HUES6 (cell line): Measurements from ENCODE around the gene STAT4.

Experiments used
- H3K27ac ChIP-seq: 2 replicates; pipeline ENCODE4 v1.7.0; 2013; ENCODE audit warnings: low read depth, mild to moderate bottlenecking, low read length, inconsistent platforms
- H3K27me3 ChIP-seq: 2 replicates; pipeline ENCODE4 v1.6.1; 2013; ENCODE audit warnings: low read length; ENCODE audit not compliant: control insufficient read depth, insufficient read depth
- H3K36me3 ChIP-seq: 2 replicates; pipeline ENCODE4 v1.6.1; 2013; ENCODE audit warnings: low read length; ENCODE audit not compliant: control insufficient read depth, insufficient read depth
- H3K4me1 ChIP-seq: 2 replicates; pipeline ENCODE4 v1.6.1; 2013; ENCODE audit warnings: low read length; ENCODE audit not compliant: control insufficient read depth, insufficient read depth
- H3K4me3 ChIP-seq: 2 replicates; pipeline ENCODE4 v1.5.1; 2013; ENCODE audit warnings: low read depth, low read length
- H3K9ac ChIP-seq: one replicate; pipeline ENCODE4 v1.6.1; 2013; ENCODE audit warnings: mild to moderate bottlenecking, low read length
- H3K9me3 ChIP-seq: 2 replicates; pipeline ENCODE4 v1.6.1; 2013; ENCODE audit warnings: low read depth, low read length; ENCODE audit not compliant: control insufficient read depth, insufficient read depth

Gene STAT4

DNA sequence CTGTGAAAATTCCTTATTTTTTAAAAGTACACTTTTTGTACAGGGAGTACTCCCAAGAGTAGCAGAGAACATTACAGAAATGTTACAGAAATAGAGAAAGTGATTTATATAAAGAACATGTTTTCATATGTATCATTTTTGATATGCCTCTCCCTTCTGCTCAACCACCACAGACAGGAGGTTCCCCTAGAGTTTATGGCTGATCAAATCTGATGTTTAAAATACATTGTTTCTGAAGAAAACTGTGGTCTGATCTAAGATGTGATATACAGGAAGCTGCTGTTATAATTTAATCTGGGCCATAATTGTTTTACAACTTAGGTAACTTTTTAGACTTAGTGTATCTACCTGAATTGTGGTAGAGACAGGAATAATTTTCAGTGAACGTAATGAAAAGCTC, 37.0 kb downstream of the STAT4 start:
- no peak overlapping the region for H3K4me3 ChIP-seq
- H3K4me1 ChIP-seq = no peaks in the 10 kb centered on the region
- no peaks in the 10 kb centered on the region for H3K27me3 ChIP-seq
- no peak overlapping the region for H3K27ac ChIP-seq
- H3K9ac ChIP-seq = no peak overlapping the region
- no peaks in the 10 kb centered on the region for H3K36me3 ChIP-seq
- H3K9me3 ChIP-seq = no peaks in the 10 kb centered on the region

DNA sequence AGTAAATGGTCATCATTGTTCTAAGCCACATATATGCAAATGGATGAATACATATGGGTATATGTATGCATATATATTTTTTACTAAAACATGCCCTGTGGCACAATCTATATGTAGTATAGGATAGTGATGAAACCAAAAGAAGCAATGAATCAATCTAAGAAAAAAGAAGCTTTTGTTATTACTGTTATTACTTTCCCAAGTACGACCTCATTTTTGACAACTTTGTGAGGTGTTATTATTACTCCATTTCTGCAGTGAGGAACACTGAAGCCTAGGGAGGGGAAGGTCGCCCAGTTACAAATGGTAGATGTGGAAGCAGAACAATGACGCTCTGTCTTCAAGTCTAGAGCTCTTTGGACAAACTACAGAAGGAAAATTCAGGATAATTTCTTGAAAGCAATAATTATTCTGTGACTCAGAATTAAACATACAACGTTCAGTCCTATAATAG, 38.3 kb downstream of the STAT4 start:
- H3K9ac ChIP-seq = no peak overlapping the region
- no peaks in the 10 kb centered on the region for H3K4me1 ChIP-seq
- H3K36me3 ChIP-seq = no peaks in the 10 kb centered on the region
- H3K27ac ChIP-seq = no peak overlapping the region
- no peaks in the 10 kb centered on the region for H3K9me3 ChIP-seq
- no peaks in the 10 kb centered on the region for H3K27me3 ChIP-seq
- no peak overlapping the region for H3K4me3 ChIP-seq

DNA sequence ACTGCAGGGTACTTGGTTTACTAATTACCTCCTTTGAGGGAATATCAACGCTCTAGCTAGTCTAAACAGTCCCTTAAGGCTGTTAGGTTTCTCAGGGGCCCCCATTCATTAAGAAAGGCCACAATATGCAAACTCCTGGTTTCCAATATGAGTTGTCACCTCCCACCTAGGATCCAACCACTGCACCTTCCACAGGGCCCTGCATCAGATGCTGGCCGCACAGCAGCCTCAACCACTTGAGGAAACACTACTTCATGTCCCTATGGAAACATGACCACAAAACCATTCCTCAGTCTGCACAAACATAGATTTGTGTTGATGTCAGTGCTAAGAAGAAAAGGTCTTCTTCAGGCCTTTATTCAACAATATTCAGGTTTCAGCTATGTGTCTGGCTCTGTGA, 40.9 kb downstream of the STAT4 start:
- Histone ChIP-seq H3K9ac (no peak overlapping the region), H3K27me3 (no peaks in the 10 kb centered on the region), H3K9me3 (no peaks in the 10 kb centered on the region), H3K27ac (no peak overlapping the region), H3K4me3 (no peak overlapping the region), H3K36me3 (no peaks in the 10 kb centered on the region), H3K4me1 (no peaks in the 10 kb centered on the region)

DNA sequence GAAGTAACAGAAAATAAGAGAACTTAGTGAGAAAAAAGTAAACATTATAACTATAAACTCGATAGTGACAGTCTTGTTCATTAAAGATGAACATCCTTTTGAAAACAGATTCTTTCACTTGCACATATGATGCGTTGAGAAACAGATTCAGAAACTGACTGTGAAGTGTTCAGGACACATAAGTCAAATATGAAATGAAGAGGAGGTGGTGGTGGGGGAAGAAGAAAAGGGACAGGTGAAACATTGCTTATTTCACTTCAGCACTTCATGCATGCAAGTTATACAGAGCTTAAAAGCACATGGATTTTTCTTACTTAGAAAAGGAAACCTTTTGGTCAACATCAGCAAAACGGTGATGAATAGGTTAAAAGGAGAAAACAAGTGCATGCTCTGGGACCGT, 42.5 kb downstream of the STAT4 start:
- Histone ChIP-seq H3K27me3 (no peaks in the 10 kb centered on the region), H3K4me3 (no peak overlapping the region), H3K9ac (no peak overlapping the region), H3K27ac (no peak overlapping the region), H3K9me3 (no peaks in the 10 kb centered on the region), H3K4me1 (no peaks in the 10 kb centered on the region), H3K36me3 (no peaks in the 10 kb centered on the region)

DNA sequence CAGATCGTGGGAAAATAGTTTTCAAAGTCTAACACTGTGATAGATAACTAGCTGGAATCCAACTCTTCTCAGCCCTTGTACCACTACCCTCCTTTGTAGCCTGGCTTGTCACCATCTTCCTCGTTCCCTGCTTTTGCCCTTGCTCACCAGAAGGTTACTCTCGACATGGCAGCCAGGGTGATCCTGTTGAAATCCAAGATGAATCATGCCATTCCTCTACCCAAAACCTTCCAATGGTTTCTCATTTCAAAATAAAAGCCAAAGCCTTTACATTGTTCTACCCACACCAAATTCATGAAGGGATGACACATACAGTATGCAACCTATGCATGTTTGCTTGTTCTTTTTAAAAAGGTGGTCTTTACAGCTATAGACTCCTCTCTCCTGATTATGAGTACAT, 45.7 kb downstream of the STAT4 start:
- Histone ChIP-seq H3K9ac (no peak overlapping the region), H3K4me3 (no peak overlapping the region), H3K4me1 (no peaks in the 10 kb centered on the region), H3K9me3 (no peaks in the 10 kb centered on the region), H3K27ac (no peak overlapping the region), H3K36me3 (no peaks in the 10 kb centered on the region), H3K27me3 (no peaks in the 10 kb centered on the region)

DNA sequence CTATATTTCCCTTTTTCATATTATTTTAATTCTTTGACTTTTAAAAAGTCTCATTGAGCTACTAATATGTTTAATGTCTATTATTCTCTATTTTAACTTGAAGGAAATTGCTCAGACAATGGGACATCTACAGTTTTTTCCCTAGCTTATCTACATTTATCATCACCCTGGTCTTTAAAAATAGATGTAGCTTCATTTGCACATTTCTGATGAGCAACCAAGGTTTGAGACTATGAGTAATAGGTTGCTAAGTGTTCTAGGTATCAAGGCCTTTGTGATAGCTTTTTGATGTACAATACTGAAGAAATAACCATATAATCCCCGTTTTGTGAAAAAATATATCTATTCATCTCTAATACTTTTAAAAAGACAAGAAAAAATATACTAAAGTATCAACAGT, 47.0 kb downstream of the STAT4 start:
- no peak overlapping the region for H3K9ac ChIP-seq
- H3K27ac ChIP-seq = no peak overlapping the region
- no peaks in the 10 kb centered on the region for H3K9me3 ChIP-seq
- H3K27me3 ChIP-seq = no peaks in the 10 kb centered on the region
- H3K4me3 ChIP-seq = no peak overlapping the region
- H3K4me1 ChIP-seq = no peaks in the 10 kb centered on the region
- no peaks in the 10 kb centered on the region for H3K36me3 ChIP-seq

DNA sequence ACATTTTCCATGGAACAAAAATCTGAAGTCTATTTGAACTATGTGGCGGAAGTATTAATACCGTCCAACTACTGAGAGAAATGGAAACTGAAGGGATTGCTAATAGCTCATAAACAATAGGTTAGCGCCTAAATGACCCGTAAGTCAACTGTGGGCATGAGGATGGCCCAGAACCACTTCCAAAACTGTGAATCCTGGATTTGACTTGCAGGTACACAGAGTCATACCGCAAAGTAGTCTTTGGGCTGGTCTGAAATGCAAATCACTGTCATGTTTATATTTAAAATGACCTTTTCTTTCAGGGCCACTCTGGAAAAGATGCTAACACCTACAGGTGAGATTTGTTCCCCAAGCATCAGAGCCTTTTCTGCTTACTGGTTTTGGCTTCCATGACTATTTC, 50.6 kb downstream of the STAT4 start:
- H3K4me1 ChIP-seq = no peaks in the 10 kb centered on the region
- H3K27ac ChIP-seq = no peak overlapping the region
- no peaks in the 10 kb centered on the region for H3K9me3 ChIP-seq
- H3K9ac ChIP-seq = no peak overlapping the region
- H3K4me3 ChIP-seq = no peak overlapping the region
- no peaks in the 10 kb centered on the region for H3K36me3 ChIP-seq
- H3K27me3 ChIP-seq = no peaks in the 10 kb centered on the region

DNA sequence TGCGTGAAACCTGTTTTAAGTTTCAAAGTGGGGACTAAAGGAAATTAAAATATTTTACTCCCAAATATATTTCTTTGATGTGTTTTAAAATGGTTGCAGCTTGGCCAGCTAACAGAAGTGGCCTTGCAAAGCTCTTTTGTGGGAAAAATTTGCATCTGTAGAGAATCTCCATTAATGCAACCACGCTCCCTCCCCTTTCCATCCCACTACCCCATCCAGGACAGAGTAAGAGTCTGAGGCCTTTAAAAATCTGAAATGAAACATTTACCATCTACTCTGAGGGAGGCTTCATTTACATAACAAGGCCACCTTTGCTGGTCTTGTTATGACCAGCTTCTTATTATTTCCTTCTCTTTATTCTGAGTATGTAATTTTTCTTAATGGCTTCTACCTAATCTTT, 63.5 kb downstream of the STAT4 start:
- Histone ChIP-seq H3K27me3 (no peaks in the 10 kb centered on the region), H3K4me1 (peaks cover 10% of the 10 kb centered on the region; the same call in 1 of the 2 replicates), H3K9ac (no peak overlapping the region), H3K4me3 (no peak overlapping the region), H3K9me3 (peaks cover 6% of the 10 kb centered on the region; the same call in 1 of the 2 replicates), H3K27ac (no peak overlapping the region), H3K36me3 (no peaks in the 10 kb centered on the region)

DNA sequence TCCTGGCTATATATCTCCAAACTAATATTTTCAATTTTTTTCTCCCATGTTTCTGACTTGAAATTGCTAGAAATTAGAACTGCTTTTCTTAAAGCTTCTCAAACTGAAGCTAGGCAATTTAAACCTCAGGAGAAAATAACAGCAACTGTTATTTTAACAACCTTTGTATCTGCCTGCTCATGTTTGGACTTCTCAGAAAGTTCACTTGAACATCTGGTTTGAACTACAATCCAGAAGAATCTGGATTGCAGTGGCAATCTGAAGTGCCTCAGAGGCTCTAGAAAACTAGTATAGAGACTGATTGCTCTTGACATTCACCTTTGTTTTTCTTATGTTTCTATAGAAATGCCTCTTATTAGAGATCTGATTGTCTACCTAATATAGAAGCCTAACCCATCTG, 64.1 kb downstream of the STAT4 start:
- Histone ChIP-seq H3K4me3 (no peak overlapping the region), H3K4me1 (peaks cover 10% of the 10 kb centered on the region; the same call in 1 of the 2 replicates), H3K27ac (no peak overlapping the region), H3K36me3 (no peaks in the 10 kb centered on the region), H3K27me3 (no peaks in the 10 kb centered on the region), H3K9me3 (peaks cover 6% of the 10 kb centered on the region; the same call in 1 of the 2 replicates), H3K9ac (no peak overlapping the region)

DNA sequence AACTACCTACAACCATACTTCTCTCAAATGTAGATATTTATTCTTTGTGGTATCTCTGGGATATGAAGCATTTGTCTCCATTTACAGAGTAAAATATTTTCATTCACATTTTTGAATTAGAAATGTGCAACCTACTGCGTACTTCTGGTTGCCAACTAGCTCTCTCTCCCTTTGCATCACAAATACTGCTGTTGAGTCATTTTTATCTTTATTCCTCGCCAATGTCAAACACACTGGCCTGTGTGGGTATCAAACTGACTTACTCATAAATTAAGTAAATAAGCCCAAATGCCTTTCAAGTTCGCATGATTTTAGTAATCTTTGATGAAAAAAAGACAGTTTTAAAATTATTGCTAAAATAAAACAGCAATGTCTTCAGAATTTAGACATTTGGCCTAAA, 67.3 kb downstream of the STAT4 start:
- Histone ChIP-seq H3K9me3 (peaks cover 6% of the 10 kb centered on the region; the same call in 1 of the 2 replicates), H3K9ac (no peak overlapping the region), H3K4me1 (peaks cover 11% of the 10 kb centered on the region; the same call in 1 of the 2 replicates), H3K4me3 (no peak overlapping the region), H3K27me3 (no peaks in the 10 kb centered on the region), H3K27ac (no peak overlapping the region), H3K36me3 (no peaks in the 10 kb centered on the region)

DNA sequence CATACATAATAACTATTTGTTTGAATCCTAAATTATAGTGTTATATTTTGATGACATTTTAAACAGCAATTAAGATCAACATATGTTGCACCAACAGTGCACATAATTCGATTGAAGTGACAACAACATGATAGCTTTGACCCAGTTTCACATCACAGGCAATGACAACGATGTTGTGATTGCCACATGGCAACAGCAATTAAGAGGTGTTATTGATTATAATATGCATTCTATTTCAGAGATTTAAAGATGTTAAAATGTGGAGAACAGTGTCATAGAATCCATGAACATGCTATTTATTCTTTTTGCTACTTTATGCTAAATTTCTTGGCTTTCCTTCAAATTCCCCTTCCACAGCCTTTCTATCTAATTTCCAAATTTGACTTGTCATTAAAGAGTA, 68.5 kb downstream of the STAT4 start:
- H3K27me3 ChIP-seq = no peaks in the 10 kb centered on the region
- H3K9ac ChIP-seq = no peak overlapping the region
- no peak overlapping the region for H3K27ac ChIP-seq

More for the DNA sequence above, 68.5 kb downstream of the STAT4 start:
- Histone ChIP-seq H3K36me3 (no peaks in the 10 kb centered on the region), H3K4me3 (no peak overlapping the region), H3K9me3 (peaks cover 6% of the 10 kb centered on the region; the same call in 1 of the 2 replicates), H3K4me1 (peaks cover 13% of the 10 kb centered on the region; the same call in 1 of the 2 replicates)
